ENCODE results near the gene LTB4R. TPM values are rescaled to one million over a fixed set of nuclear protein-coding genes. Genes with fewer than 3 reads are reported as not detected.
A peak's percentile ranks its signal among the peaks of the same experiment; 100 is the strongest.

LTB4R gene
- total RNA-seq, 1 donor from 2014 or later, result 8.4 TPM

GRCh38 chr14:24337144-24337823 is 26.0 kb downstream of the LTB4R start:
- Mint-ChIP-seq H3K36me3 (ENCODE audit: insufficient read depth) (no peaks in the 10 kb centered on the region), H3K27ac (peak overlapping the region; percentile 14), H3K4me1 (ENCODE audit: low read depth) (peaks cover 4% of the 10 kb centered on the region)

DNA sequence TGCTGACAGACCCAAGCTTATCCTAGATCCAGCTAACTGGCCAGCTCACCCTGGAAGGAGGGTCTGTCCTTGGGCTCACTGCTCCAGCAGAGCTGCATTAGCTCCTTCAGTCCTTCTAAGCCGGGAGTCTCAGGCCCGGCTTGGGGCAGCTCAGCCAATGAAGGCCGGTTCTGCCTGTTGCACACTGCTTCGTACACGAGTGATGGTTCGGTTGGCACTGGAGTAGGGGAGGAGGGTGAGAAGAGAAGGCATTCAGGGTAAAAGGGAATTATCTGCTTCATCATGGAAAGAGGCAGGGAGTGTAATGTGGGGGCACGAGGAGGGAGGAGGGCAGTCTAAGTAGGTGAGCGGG is 26.5 kb downstream of the LTB4R start:
- H3K4me1 Mint-ChIP-seq (ENCODE audit: low read depth), result peaks cover 2% of the 10 kb centered on the region
- no peak for DNase-seq (ENCODE audit: low spot score, unreplicated experiment)
- H3K9me3 Mint-ChIP-seq (ENCODE audit: low read depth), result no peaks in the 10 kb centered on the region
- TF ChIP-seq, protein P1, sequence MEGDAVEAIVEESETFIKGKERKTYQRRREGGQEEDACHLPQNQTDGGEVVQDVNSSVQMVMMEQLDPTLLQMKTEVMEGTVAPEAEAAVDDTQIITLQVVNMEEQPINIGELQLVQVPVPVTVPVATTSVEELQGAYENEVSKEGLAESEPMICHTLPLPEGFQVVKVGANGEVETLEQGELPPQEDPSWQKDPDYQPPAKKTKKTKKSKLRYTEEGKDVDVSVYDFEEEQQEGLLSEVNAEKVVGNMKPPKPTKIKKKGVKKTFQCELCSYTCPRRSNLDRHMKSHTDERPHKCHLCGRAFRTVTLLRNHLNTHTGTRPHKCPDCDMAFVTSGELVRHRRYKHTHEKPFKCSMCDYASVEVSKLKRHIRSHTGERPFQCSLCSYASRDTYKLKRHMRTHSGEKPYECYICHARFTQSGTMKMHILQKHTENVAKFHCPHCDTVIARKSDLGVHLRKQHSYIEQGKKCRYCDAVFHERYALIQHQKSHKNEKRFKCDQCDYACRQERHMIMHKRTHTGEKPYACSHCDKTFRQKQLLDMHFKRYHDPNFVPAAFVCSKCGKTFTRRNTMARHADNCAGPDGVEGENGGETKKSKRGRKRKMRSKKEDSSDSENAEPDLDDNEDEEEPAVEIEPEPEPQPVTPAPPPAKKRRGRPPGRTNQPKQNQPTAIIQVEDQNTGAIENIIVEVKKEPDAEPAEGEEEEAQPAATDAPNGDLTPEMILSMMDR (IDR thresholded peaks at IDR 0.05; ENCODE audit: unreplicated experiment), result no peak
- H3K36me3 Mint-ChIP-seq (ENCODE audit: insufficient read depth), result no peaks in the 10 kb centered on the region
- H3K27me3 Mint-ChIP-seq, result peaks cover 90% of the 10 kb centered on the region
- peak overlapping the region; percentile 21 for H3K4me3 Mint-ChIP-seq (ENCODE audit: low read depth)
- no peak overlapping the region for H3K27ac Mint-ChIP-seq

More at GRCh38 chr14:24337144-24337823, 26.0 kb downstream of the LTB4R start:
- H3K9me3 Mint-ChIP-seq (ENCODE audit: low read depth), result no peaks in the 10 kb centered on the region
- TF ChIP-seq, protein P1 (IDR thresholded peaks at IDR 0.05; ENCODE audit: unreplicated experiment), result no peak
- H3K4me3 Mint-ChIP-seq (ENCODE audit: low read depth), result no peak overlapping the region
- DNase-seq (ENCODE audit: low spot score, unreplicated experiment), result no peak
- H3K27me3 Mint-ChIP-seq, result peaks cover 91% of the 10 kb centered on the region

GRCh38 chr14:24338843-24339242 is 27.5 kb downstream of the LTB4R start:
- no peak overlapping the region for H3K27ac Mint-ChIP-seq
- peaks cover 2% of the 10 kb centered on the region for H3K4me1 Mint-ChIP-seq (ENCODE audit: low read depth)
- no peak overlapping the region for H3K4me3 Mint-ChIP-seq (ENCODE audit: low read depth)
- TF ChIP-seq, protein P1 (IDR thresholded peaks at IDR 0.05; ENCODE audit: unreplicated experiment), result no peak
- no peak for DNase-seq (ENCODE audit: low spot score, unreplicated experiment)
- peaks cover 86% of the 10 kb centered on the region for H3K27me3 Mint-ChIP-seq
- H3K36me3 Mint-ChIP-seq (ENCODE audit: insufficient read depth), result no peaks in the 10 kb centered on the region
- H3K9me3 Mint-ChIP-seq (ENCODE audit: low read depth), result no peaks in the 10 kb centered on the region

- TF ChIP-seq, protein P1 (IDR thresholded peaks at IDR 0.05; ENCODE audit: unreplicated experiment), result no peak
- no peak within 1 kb of the TSS for H3K27ac Mint-ChIP-seq
- H3K4me3 Mint-ChIP-seq (ENCODE audit: low read depth), result peak within 1 kb of the TSS; percentile 68
- no peaks in the 10 kb centered on the region for H3K36me3 Mint-ChIP-seq (ENCODE audit: insufficient read depth)
- H3K27me3 Mint-ChIP-seq, result peaks cover 84% of the 10 kb centered on the region
- peaks cover 2% of the 10 kb centered on the region for H3K4me1 Mint-ChIP-seq (ENCODE audit: low read depth)
- H3K9me3 Mint-ChIP-seq (ENCODE audit: low read depth), result no peaks in the 10 kb centered on the region
- no peak for DNase-seq (ENCODE audit: low spot score, unreplicated experiment)
Observed at GRCh38 chr14:24339284-24340151, 28.2 kb downstream of the LTB4R start, which contains the start of gene RIPK3. TSS of gene RIPK3 (minus strand) at chr14:24339991. CDS start at chr14:24339826, 165 bp downstream.

- no peak overlapping the region for H3K27ac Mint-ChIP-seq
- no peak for DNase-seq (ENCODE audit: low spot score, unreplicated experiment)
- peaks cover 84% of the 10 kb centered on the region for H3K27me3 Mint-ChIP-seq
- H3K9me3 Mint-ChIP-seq (ENCODE audit: low read depth), result no peaks in the 10 kb centered on the region
- TF ChIP-seq, protein P1 (IDR thresholded peaks at IDR 0.05; ENCODE audit: unreplicated experiment), result no peak
- no peaks in the 10 kb centered on the region for H3K36me3 Mint-ChIP-seq (ENCODE audit: insufficient read depth)
- H3K4me3 Mint-ChIP-seq (ENCODE audit: low read depth), result no peak overlapping the region
- peaks cover 2% of the 10 kb centered on the region for H3K4me1 Mint-ChIP-seq (ENCODE audit: low read depth)
Observed at GRCh38 chr14:24340606-24341005, 29.3 kb downstream of the LTB4R start.
